AML-193 (cell line): ENCODE results near the gene OR52E1.
"Not testable (repeated sequence)": the region's sequence is repeated elsewhere in the genome, so short reads cannot be mapped to it uniquely, and the experiment has no call there.

Experiments
- DNase-seq, 2 experiments: peaks; one replicate each; lab custom pipeline; 2025; lab: John Stamatoyannopoulos, UW

Gene OR52E1

DNA sequence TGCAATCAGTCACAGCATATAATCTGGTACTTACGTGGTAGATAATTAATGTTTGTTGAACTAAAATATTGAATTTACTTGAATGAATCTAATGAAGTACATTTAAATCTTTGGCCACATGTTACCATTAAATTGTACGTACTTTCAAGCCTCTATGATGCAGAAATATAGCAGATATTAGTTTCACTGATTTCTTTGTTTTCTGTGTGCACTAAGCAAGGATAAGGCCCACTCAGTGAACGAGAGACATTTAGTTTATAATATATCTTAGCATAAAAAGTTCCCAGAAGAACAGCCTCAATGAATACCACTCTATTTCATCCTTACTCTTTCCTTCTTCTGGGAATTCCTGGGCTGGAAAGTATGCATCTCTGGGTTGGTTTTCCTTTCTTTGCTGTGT lies at the start of gene OR52E1:
TSS of gene OR52E1 (plus strand) at position 301 of the 400 bp plus-strand sequence.
- DNase-seq, result no peak

DNA sequence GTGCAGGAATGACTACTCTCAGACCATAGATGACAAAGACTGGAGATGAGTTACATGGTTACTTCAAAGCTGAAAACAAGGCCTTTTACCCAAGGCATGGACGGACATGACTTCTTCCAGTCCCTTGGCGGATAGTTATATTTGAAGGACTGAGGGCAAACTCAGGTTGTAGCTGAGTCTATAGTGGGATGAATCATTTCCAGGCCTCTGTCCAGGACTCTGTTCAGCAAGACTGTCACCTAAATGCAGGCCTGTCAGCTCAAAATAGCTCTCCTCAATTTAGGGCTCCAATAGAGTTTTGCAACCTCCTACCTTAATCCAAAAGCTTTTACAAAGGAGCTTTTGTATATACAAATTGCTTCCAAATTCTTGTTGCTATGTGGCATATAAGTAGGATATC lies 47.4 kb upstream of the OR52E1 start:
- no peak for DNase-seq

DNA sequence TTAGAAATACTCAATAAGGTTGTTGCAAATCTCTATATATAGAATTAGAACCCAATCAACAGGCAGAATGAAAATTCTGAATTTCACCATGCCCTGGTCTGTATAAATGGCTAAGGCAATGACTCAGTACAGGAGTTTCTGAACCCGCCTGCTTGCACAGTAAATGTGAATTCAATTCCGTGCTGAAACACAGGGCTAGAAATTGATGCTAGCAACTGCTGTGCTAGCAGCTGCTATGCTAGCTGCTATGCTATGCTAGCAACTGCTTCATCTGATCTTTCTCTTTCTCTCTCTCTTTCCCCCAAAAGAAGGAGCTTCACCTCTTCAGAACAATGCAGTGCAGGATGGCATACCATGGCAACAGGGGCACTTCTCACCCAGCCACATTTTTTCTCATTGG lies 32.7 kb upstream of the OR52E1 start:
- no peak for DNase-seq

DNA sequence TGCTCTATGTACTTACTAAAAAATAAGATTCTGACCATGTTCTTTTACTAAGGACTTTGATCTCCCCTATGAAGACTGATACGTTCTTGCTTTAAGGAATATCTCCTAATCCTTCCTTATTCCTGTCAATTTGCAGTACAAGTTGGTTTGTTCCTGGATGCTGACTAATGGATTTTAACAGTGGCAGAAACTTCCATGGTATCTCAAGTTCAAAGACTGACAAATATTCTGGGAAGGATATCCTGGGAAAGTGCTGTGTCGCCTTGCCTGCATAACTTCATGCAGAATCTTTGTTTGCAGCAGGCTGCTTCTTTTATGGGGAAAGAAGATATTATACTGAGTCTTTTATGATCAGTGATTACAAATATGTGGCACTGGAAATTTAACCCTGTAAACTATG lies 31.4 kb upstream of the OR52E1 start:
- DNase-seq, result no peak

DNA sequence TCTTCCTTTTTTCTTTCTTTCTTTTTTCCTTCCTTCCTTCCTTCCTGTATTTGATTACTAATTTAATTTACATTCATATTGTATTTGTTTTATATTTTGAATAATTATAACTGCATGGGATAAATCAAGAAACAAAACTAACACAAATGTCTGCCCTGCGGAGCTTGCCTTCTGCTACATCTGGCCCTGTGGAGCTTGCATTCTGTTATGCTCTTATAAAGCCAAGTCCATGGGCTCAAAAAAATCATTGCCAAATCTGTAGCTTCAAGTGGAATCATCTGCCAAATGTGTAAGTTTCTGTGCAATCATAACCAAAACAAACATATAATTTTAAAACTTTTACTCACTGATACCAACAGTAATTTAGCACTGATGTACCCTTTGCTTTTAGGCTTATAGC lies 31.0 kb upstream of the OR52E1 start:
- DNase-seq, result no peak

DNA sequence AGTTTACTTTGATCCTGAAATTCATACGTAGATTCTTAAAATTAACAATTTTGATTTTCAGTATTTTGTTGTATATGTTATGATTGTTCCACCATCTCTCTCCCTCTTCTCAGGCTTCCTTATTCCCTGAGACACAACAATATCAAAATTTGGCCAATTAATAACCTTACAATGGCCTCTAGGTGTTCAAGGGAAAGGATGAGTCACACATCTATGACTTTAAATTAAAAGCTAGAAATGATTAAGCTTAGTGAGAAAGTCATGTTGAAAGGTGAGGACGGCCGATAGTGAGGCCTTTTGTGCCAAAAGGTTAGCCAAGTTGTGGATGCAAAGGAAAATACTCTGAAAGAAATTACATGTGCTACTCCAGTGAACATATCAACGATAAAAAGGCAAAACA lies 28.5 kb upstream of the OR52E1 start:
- DNase-seq, result no peak

DNA sequence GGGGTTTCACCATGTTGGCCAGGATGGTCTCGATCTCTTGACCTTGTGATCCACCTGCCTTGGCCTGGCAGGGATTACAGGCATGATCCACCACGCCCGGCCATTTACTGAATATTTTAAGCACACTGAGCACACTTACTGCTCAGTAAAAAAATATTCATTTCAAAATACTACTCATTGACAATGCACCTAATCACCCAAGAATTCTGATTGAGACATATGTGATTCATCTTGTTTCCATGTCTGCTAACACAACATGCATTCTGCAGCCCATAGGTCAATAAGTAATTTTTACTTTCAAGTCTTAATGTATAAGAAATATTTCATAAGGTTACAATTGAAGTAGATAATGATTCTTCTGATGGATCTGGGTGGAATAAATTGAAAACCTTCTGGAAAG lies 27.3 kb upstream of the OR52E1 start:
- no peak for DNase-seq

DNA sequence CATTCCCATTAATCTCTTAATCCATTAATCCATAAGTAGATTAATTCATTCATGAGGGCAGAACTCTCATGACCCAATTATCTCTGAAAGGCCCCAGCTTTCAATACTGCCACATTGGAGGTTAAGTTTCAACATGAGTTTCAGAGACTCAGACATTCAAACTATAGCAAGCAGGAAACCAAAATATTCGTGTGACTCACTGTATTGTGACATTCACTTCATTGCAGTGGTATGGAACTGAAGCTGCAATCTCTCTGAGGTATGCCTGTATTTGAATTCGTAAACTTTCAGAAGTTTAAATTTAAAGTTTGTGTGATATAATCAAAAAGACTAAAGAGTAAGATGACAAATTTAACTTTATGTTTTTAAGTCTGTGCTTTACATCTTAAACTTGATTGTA lies 26.0 kb upstream of the OR52E1 start:
- DNase-seq, result no peak

DNA sequence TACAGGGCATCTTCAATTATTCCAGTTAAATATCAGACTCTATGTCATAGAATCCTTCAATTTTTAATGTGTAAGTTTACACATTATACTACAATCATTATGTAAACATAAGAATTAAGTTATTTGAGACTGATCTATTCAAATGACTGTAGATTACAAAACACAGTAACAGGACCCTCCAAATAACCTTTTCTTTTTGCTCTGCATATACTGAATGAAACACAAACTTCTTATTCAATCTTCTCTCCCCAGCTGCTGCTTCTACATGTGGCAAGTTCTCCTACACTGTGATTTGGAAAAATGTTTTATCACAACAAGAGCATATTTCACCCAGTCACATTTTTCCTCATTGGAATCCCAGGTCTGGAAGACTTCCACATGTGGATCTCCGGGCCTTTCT lies 23.1 kb upstream of the OR52E1 start, which contains the start of gene OR52J3:
TSS of gene OR52J3 (plus strand) at position 301 of the 400 bp plus-strand sequence. CDS start at position 301, 0 bp downstream.
- no peak for DNase-seq

DNA sequence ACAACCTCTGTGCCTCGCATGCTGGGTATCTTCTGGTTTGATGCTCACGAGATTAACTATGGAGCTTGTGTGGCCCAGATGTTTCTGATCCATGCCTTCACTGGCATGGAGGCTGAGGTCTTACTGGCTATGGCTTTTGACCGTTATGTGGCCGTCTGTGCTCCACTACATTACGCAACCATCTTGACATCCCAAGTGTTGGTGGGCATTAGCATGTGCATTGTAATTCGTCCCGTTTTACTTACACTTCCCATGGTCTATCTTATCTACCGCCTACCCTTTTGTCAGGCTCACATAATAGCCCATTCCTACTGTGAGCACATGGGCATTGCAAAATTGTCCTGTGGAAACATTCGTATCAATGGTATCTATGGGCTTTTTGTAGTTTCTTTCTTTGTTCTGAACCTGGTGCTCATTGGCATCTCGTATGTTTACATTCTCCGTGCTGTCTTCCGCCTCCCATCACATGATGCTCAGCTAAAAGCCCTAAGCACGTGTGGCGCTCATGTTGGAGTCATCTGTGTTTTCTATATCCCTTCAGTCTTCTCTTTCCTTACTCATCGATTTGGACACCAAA lies 22.5 kb upstream of the OR52E1 start:
- DNase-seq, result no peak

DNA sequence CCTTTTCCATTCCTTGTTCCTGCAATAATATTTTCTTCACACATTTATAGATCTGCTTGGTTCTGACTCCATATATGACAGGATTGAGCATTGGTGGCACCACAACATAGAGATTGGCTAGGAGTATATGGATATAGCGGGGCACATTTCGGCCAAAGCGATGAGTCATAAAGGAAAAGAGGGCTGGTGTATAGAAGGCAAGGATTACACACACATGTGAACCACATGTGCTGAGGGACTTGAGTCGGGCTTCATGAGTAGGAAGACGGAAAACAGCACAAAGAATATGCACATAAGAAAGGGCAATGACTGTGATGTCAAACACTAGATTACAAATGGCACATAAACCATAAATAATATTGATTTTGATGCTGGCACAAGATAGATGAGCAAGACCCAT lies 10.7 kb upstream of the OR52E1 start:
- not testable (repeated sequence) for DNase-seq

DNA sequence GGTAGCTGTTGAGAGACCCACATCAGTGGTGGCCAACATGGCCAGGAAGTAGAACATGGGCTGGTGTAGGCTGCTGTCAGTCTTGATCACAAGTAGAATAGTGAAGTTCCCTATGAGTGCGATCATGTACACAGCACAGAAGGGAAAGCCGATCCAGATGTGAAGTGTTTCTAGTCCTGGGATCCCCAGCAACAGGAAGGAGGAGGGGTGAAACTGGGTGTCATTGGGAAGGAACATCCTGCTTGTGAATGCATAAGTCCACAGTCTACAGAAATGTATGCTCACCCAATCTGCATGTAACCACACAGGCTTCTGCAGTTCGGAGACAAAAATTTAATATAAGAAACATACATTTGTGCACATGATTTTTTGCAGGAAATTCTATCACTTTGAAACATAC lies 10.0 kb upstream of the OR52E1 start, which contains the start of gene OR52E2:
TSS of gene OR52E2 (minus strand) at position 237 of the 400 bp plus-strand sequence. CDS start at position 237, 0 bp downstream.
- no peak for DNase-seq

DNA sequence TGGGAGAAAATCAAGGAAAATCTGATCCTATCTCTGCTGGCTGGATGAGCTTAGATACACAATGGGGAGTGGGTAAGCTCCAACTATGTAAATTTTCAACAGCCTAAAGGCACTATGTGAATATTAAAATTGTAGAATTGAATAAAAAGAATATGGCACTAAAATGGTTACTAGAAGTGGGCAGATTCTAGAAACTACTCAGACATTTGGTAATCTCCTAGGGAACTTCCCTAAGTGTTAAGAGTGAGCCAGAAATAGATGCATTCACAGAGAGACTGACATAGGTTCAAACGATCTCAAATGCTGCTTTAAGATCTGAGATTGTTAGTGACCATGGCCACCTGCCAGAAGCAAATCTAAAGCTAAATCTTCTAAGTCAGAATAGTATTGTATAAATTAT lies 4.3 kb upstream of the OR52E1 start:
- no peak for DNase-seq

DNA sequence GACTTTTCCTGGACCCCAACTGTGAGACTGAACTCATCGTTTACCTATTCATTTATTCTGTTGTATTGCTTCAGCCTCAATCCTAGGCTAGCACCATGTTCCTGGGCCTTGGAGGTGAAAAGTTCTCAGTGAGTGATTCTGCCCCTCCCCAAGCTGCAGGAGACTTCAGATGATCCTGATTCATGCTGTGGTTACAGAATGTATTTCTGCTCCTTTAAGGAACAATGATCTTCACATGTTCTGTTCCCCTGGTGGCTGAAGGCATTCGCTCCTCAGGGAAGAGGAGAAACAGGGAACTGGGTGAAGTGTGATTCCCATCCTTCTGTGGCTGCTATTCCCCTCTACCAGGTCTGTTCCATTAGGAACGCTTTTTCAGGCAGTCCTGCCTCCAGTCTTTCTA lies 2.4 kb downstream of the OR52E1 start:
- DNase-seq, result no peak

DNA sequence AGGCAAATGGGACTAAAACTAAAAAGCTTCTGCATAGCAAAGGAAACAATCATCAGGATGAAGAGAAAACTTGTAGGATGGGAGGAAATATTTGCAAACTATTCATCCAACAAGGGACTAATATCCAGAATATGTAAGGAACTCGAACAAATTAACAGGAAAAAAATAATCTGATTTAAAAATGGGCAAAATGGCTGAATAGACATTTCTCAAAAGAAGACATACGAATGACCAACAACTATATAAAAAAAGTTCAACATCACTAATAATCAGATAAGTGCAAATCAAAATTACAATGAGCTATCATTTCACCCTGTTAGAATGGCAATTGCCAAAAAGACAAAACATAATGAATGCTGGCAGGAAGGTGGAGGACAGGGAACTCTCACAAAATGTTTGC lies 12.0 kb downstream of the OR52E1 start:
- DNase-seq, result no peak

DNA sequence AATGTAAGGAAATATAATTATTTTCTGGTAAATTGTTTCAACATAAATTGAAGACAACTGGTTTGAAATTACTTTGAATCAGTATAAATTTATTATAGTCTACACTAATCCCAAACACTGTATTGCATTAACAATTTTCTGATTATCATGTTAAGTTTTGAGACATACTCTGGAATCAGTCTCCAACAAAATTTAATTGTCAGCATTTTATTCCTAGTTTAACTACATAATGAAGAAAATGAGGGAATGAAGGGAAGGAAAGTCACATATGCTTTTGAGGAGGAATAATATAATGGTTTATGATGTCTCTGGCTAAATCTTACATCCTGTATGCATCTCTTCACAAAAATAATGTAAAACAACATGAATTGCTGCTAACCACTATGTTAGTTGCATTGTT lies 14.2 kb downstream of the OR52E1 start:
- DNase-seq, result no peak

DNA sequence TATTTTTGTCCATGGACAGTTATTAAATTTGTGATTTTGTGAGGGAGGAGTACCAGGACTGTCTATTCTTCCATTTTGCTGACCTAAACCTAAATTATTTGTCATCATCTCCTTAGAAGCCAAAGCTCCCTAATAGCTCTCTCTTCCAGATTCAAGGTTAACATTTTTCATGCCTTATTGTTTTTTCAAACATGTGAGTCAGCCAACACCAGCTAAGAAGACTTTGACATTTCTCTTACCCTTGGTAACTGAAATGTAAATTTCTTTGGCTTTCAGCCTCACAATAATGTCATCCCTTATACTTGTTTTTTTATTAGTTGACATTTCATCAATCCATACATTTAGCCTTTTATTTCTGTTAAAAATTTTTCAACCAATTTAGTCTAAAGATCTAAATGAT lies 19.2 kb downstream of the OR52E1 start:
- DNase-seq, result no peak

DNA sequence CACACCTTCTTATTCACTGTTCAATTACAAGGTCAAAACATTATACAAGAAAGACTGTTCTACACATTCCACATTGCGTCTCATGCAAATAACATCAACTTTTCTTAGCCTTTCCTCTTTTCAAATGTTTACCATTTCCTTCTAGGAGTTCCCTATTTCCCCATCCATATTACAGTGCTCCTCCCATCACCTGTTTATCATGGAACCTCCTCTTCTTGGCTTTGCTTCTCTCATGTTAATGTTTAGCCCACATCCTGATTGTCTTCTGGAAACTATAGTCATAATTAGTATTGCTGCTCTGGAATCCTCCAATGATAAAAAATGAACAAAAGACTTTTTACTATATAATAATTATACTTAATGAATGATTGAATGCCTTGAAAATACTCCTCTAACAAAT lies 21.3 kb downstream of the OR52E1 start:
- no peak for DNase-seq

DNA sequence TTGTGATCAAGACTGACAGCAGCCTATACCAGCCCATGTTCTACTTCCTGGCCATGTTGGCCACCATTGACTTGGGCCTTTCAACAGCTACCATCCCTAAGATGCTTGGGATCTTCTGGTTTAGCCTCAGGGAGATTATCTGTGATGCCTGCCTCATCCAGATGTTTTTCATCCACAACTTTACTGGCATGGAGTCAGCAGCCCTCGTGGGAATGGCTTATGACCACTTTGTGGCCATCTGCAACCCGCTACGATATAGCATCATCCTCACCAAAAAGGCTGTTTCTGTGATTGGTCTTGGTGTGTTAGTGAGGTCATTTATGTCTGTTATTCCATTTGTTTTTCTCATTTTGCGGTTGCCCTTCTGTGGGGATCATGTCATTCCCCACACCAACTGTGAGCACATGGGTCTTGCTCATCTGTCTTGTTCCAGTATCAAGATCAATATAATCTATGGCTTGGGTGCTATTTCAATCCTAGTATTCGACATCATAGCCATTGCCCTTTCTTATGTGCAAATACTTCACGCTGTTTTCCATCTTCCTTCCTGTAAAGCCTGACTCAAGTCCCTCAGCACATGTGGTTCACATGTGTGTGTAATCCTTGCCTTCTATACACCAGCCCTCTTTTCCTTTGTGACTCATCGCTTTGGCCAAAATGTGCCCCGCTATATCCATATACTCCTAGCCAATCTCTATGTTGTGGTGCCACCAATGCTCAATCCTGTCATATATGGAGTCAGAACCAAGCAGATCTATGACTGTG lies 23.6 kb downstream of the OR52E1 start:
- no peak for DNase-seq

DNA sequence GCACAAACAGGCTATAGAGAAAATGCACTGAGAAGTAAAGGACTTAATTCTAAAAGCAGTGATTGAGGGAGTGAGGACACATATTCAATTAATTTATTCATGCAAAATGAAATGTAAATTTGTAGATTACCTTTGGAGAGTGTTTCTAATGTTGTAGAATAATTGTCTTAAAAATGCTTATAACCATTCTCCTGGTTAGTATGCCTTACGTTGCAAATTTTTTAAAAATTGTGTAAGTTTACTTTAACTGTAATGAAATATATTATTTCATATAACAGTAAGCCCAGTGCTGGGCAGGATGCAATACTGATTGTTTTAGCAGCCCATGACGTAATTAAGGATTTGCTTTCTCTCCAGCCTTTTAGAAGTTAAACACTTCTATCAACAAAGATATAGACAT lies 26.6 kb downstream of the OR52E1 start:
- DNase-seq, result no peak

DNA sequence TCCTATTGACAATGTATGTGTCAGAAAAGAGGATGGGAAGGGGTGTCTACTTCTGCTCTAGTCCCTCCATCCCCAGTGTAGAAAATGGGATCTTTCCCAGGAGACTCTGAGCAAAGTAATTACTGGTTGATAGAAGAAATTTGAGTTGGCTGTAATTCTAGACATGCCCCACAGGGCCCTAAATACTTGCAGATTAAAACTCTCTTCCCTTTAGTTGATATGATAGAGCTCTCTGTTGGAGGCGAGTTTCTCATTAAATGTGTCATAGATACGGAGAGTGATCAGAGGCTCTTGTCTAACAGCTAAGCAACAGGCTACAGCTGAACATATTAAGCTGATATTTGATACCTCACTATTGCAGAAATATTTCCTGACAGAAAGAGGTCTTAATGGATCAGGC lies 32.9 kb downstream of the OR52E1 start:
- DNase-seq, result no peak

DNA sequence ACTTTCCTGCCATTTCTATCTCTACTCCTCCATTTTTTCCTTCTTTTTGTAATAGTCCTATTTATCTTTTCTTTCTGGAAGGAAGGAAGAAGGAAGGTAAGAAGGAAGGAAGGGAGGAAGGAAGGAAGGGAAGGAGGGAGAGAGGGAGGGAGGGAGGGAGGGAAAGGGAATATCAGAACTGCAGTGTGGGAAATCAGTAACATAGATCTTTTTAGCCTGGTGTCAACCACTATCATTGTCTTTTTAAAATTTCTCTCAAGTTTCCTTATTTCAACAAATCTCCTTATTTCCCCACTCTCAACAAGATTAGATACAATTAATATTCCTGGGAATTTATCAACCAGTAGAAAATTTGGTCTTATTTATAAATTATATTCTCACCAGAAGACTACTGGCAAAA lies 33.7 kb downstream of the OR52E1 start:
- DNase-seq, result no peak

DNA sequence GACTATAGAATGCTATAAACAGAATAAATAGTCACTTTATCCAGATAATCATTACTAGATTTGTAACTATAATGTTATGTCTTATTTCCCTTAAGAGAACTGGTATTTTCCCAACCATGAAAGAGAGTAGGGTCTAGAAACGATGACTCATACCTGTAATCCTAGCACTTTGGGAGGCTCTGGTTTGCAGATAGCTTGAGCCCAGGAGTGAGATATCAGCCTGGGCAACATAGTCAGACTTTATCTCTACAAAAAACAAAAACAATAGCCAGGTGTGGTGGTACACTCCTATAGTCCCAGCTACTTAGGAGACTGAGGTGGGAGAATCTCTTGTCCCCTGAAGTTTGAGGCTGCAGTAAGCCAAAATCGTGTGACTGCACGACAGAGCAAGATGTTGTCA lies 37.9 kb downstream of the OR52E1 start:
- DNase-seq, result no peak

DNA sequence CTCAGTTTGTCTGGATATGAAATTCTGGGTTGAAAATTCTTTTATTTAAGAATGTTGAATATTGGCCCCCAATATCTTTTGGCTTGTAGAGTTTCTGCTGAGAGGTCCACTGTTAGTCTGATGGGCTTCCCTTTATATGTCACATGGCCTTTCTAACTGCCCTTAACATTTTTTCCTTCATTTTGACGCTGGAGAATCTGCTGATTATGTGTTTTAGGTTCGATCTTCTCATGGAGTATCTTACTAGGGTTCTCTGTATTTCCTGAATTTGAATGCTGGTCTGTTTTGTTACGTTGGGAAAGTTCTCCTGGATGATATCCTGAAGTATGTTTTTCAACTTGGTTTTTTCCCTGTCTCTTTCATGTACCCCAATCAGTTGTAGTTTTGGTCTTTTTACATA lies 46.0 kb downstream of the OR52E1 start:
- no peak for DNase-seq
